Measurements from ENCODE around the gene PLD4.
"Not testable (repeated sequence)": the region's sequence is repeated elsewhere in the genome, so short reads cannot be mapped to it uniquely, and the experiment has no call there.

The PLD4 gene

GRCh38 chr14:104948736-104949031 is 24.0 kb downstream of the PLD4 start:
- no peak for DNase-seq (ENCODE audit: low read depth, low spot score)
- H3K9me3 ChIP-seq (ENCODE audit: low read depth, low read length): no peaks in the 10 kb centered on the region
- H3K36me3 ChIP-seq (ENCODE audit: insufficient read depth, low read length): no peaks in the 10 kb centered on the region
- H3K27ac ChIP-seq: no peak overlapping the region
- H3K9ac ChIP-seq (ENCODE audit: insufficient read length): no peak overlapping the region
- no peak for TF ChIP-seq EZH2 (IDR thresholded peaks at IDR 0.05)
- no peak for TF ChIP-seq FOXP2 (optimal IDR thresholded peaks at IDR 0.05; ENCODE audit: control extremely low read depth, extremely low read length, insufficient read depth)
- no peak for TF ChIP-seq POLR2AphosphoS5 (IDR thresholded peaks at IDR 0.05; ENCODE audit: borderline replicate concordance, low read depth, low read length)
- no peak overlapping the region for H3K4me3 ChIP-seq

DNA sequence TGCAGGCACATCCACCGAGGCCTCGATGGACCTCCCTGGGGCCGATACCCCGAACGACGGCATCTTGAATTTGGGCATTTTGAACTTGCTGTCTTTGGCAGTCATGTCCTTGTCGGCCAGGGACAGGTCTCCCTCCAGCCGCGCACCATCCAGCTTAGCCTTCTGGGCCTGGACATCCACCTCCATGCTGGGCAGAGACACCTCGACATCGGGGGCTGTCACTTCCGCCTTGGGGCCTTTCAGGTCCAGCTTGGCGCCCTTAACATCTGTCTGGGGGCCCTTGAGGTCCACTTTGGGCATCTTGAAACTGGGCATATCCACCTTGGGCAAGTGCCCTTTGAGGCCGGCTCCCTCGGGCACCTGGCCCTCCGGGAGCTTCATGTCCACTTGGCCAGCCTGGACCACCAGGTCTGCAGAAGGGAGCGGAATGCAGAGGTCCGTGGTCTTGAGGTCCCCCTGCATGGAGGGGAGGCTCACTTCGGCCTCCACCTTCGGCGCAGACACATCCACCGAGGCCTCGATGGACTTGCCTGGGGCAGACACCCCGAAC is 24.8 kb downstream of the PLD4 start:
- not testable (repeated sequence) for H3K36me3 ChIP-seq (ENCODE audit: insufficient read depth, low read length); H3K9ac ChIP-seq (ENCODE audit: insufficient read length); H3K27ac ChIP-seq; H3K4me3 ChIP-seq; DNase-seq (ENCODE audit: low read depth, low spot score); H3K9me3 ChIP-seq (ENCODE audit: low read depth, low read length)

DNA sequence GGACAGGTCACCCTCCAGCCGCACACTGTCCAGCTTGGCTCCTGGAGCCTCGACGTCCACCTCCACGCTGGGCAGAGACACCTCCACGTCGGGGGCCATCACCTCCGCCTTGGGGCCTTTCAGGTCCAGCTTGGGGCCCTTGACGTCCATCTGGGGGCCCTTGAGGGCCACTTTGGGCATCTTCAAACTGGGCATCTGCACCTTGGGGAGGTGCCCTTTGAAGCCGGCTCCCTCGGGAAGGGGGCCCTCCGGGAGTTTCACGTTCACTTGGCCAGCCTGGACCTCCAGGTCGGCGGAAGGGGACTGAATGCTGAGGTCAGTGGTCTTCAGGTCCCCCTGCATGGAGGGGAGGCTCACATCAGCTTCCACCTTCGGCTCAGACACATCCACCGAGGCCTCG is 25.3 kb downstream of the PLD4 start:
- H3K36me3 ChIP-seq (ENCODE audit: insufficient read depth, low read length): no peaks in the 10 kb centered on the region
- no peak overlapping the region for H3K4me3 ChIP-seq
- H3K27ac ChIP-seq: no peak overlapping the region
- TF ChIP-seq FOXP2 (optimal IDR thresholded peaks at IDR 0.05; ENCODE audit: control extremely low read depth, extremely low read length, insufficient read depth): no peak
- TF ChIP-seq POLR2AphosphoS5 (IDR thresholded peaks at IDR 0.05; ENCODE audit: borderline replicate concordance, low read depth, low read length): no peak
- no peak for TF ChIP-seq EZH2 (IDR thresholded peaks at IDR 0.05)
- no peak overlapping the region for H3K9ac ChIP-seq (ENCODE audit: insufficient read length)
- H3K9me3 ChIP-seq (ENCODE audit: low read depth, low read length): no peaks in the 10 kb centered on the region
- no peak for DNase-seq (ENCODE audit: low read depth, low spot score)

- not testable (repeated sequence) for H3K27ac ChIP-seq; H3K9ac ChIP-seq (ENCODE audit: insufficient read length); H3K36me3 ChIP-seq (ENCODE audit: insufficient read depth, low read length); DNase-seq (ENCODE audit: low read depth, low spot score); H3K9me3 ChIP-seq (ENCODE audit: low read depth, low read length); H3K4me3 ChIP-seq
Observed at GRCh38 chr14:104950701-104951100, 26.0 kb downstream of the PLD4 start.

- H3K4me3 ChIP-seq; H3K9ac ChIP-seq (ENCODE audit: insufficient read length); H3K9me3 ChIP-seq (ENCODE audit: low read depth, low read length); H3K36me3 ChIP-seq (ENCODE audit: insufficient read depth, low read length); H3K27ac ChIP-seq; DNase-seq (ENCODE audit: low read depth, low spot score): not testable (repeated sequence)
Observed at GRCh38 chr14:104951863-104952657, 27.4 kb downstream of the PLD4 start.

GRCh38 chr14:104953097-104953496 is 28.4 kb downstream of the PLD4 start:
- TF ChIP-seq POLR2AphosphoS5 (IDR thresholded peaks at IDR 0.05; ENCODE audit: borderline replicate concordance, low read depth, low read length) (no peak), EZH2 (IDR thresholded peaks at IDR 0.05) (no peak), FOXP2 (optimal IDR thresholded peaks at IDR 0.05; ENCODE audit: control extremely low read depth, extremely low read length, insufficient read depth) (no peak)
- no peaks in the 10 kb centered on the region for H3K36me3 ChIP-seq (ENCODE audit: insufficient read depth, low read length)

GRCh38 chr14:104953896-104954656 is 29.4 kb downstream of the PLD4 start:
- Histone ChIP-seq H3K27ac (no peak overlapping the region), H3K9me3 (ENCODE audit: low read depth, low read length) (no peaks in the 10 kb centered on the region), H3K36me3 (ENCODE audit: insufficient read depth, low read length) (no peaks in the 10 kb centered on the region), H3K4me3 (no peak overlapping the region), H3K9ac (ENCODE audit: insufficient read length) (no peak overlapping the region)
- DNase-seq (ENCODE audit: low read depth, low spot score): no peak
- TF ChIP-seq FOXP2 (optimal IDR thresholded peaks at IDR 0.05; ENCODE audit: control extremely low read depth, extremely low read length, insufficient read depth): no peak

More at GRCh38 chr14:104953097-104953496, 28.4 kb downstream of the PLD4 start:
- H3K9me3 ChIP-seq (ENCODE audit: low read depth, low read length): no peaks in the 10 kb centered on the region
- no peak overlapping the region for H3K27ac ChIP-seq
- DNase-seq (ENCODE audit: low read depth, low spot score): no peak
- H3K9ac ChIP-seq (ENCODE audit: insufficient read length): no peak overlapping the region
- no peak overlapping the region for H3K4me3 ChIP-seq

DNA sequence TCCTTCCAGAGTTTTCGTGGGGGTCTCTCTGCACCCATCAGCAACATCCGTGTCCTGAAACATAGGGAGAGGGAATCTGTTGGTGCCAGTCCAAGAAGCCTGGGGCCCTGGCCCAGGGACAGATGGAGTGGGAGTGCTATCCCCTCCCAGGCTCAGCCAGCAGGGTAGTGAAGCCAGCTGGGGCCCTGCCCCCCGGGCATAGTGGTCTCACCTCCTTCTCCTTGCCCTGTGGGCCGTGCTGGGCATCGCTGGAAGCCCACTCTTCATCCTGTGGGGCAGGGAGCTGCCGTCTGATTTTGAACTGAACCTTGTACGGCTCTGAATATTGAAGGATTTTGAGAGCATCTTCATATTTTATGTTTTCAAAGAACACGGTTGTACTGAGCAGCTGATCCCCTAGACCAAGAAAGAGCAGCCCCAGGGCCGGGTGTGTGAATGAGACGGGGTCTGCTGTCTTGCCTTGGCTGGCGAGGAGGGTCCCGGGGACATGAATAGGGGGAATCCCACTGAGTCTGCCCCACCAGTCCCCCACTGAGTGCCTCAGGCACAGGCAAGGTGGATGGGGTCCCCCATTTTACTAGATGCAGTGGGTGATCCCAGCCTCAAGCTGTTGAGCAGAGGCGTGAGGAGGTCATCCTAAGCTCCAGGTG is 30.2 kb downstream of the PLD4 start:
- no peak overlapping the region for H3K4me3 ChIP-seq
- no peak overlapping the region for H3K9ac ChIP-seq (ENCODE audit: insufficient read length)
- no peak for DNase-seq (ENCODE audit: low read depth, low spot score)
- H3K9me3 ChIP-seq (ENCODE audit: low read depth, low read length): no peaks in the 10 kb centered on the region
- H3K27ac ChIP-seq: no peak overlapping the region
- H3K36me3 ChIP-seq (ENCODE audit: insufficient read depth, low read length): no peaks in the 10 kb centered on the region
- TF ChIP-seq FOXP2 (optimal IDR thresholded peaks at IDR 0.05; ENCODE audit: control extremely low read depth, extremely low read length, insufficient read depth) (no peak), EZH2 (IDR thresholded peaks at IDR 0.05) (no peak), POLR2AphosphoS5 (IDR thresholded peaks at IDR 0.05; ENCODE audit: borderline replicate concordance, low read depth, low read length) (no peak)

DNA sequence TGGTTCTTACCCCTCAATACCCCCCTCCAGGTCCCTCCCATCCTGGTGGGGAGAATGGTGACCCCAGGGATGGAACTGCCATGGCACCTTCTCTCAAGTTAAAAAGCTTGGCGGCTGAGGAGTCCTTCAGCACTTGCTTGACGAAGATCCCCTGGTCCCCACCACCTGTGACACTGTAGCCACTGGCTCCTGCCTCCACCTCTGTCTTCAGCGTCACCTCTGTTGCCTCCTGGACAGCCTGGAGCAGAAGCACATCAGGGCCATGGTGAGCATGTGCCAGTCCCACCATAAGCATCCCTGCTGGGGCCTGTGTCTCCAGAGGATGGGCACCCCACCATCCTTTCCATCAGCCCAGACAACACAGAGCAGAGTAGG is 30.7 kb downstream of the PLD4 start:
- Histone ChIP-seq H3K36me3 (ENCODE audit: insufficient read depth, low read length) (no peaks in the 10 kb centered on the region), H3K4me3 (no peak overlapping the region), H3K9ac (ENCODE audit: insufficient read length) (no peak overlapping the region), H3K27ac (no peak overlapping the region), H3K9me3 (ENCODE audit: low read depth, low read length) (no peaks in the 10 kb centered on the region)
- DNase-seq (ENCODE audit: low read depth, low spot score): no peak
- no peak for TF ChIP-seq FOXP2 (optimal IDR thresholded peaks at IDR 0.05; ENCODE audit: control extremely low read depth, extremely low read length, insufficient read depth)
- TF ChIP-seq EZH2 (IDR thresholded peaks at IDR 0.05): no peak
- TF ChIP-seq POLR2AphosphoS5 (IDR thresholded peaks at IDR 0.05; ENCODE audit: borderline replicate concordance, low read depth, low read length): no peak

Measured in SK-N-MC (cell line).